Fibroblast of lung (primary cell): ENCODE data around the gene TEX261. TPM values are rescaled to one million over a fixed set of nuclear protein-coding genes. Genes with fewer than 3 reads are reported as not detected.

ENCODE experiments used
- DNase-seq, 2 donors: peaks; one replicate each; pipeline versions ENCODE4 v3.0.0 to v3.0.0-alpha.2; 2010; ENCODE audit warnings: low read depth in 2 of 2
- H2AFZ ChIP-seq: 2 replicates; pipeline ENCODE4 v1.5.1; 2012; ENCODE audit warnings: low read length, control low read depth, inconsistent platforms
- H3K27ac ChIP-seq: 2 replicates; pipeline ENCODE4 v1.5.1; 2011; ENCODE audit warnings: low read length, control low read depth; ENCODE audit not compliant: insufficient read depth
- H3K27me3 ChIP-seq: 2 replicates; pipeline ENCODE4 v1.5.1; 2011; ENCODE audit warnings: mild to moderate bottlenecking, low read length; ENCODE audit not compliant: control insufficient read depth, insufficient read depth
- H3K36me3 ChIP-seq: 2 replicates; pipeline ENCODE4 v1.5.1; 2011; ENCODE audit warnings: low read length; ENCODE audit not compliant: control insufficient read depth, insufficient read depth
- H3K4me1 ChIP-seq: 2 replicates; pipeline ENCODE4 v1.5.1; 2011; ENCODE audit warnings: low read length; ENCODE audit not compliant: control insufficient read depth, insufficient read depth; ENCODE audit errors: extremely low read depth
- H3K4me2 ChIP-seq: 2 replicates; pipeline ENCODE4 v1.5.1; 2011; ENCODE audit warnings: low read length, control low read depth; ENCODE audit not compliant: insufficient read depth; ENCODE audit errors: extremely low read depth
- H3K4me3 ChIP-seq, 4 experiments: fragments of 200-600 bp in 1 of 4; sonication (generic) in 1 of 4; replicated peaks in 1 of 4; 2 replicates each; pipeline ENCODE4 v1.5.1; 2011 to 2016; ENCODE audit warnings: low read length in 4 of 4, low read depth in 3 of 4, mild to moderate bottlenecking in 3 of 4, control low read depth in 2 of 4, inconsistent platforms in 1 of 4, mixed read lengths in 1 of 4; ENCODE audit not compliant: insufficient read depth in 1 of 4; ENCODE audit errors: control extremely low read depth in 1 of 4
- H3K79me2 ChIP-seq: 2 replicates; pipeline ENCODE4 v1.5.1; 2012; ENCODE audit warnings: mild to moderate bottlenecking, low read length, inconsistent platforms; ENCODE audit not compliant: control insufficient read depth, insufficient read depth
- H3K9ac ChIP-seq: 2 replicates; pipeline ENCODE4 v1.5.1; 2011; ENCODE audit warnings: mild to moderate bottlenecking, low read length, control low read depth; ENCODE audit not compliant: insufficient read depth
- H3K9me3 ChIP-seq: 2 replicates; pipeline ENCODE4 v1.5.1; 2012; ENCODE audit warnings: low read depth, low read length; ENCODE audit not compliant: control insufficient read depth, insufficient read depth
- H4K20me1 ChIP-seq: 2 replicates; pipeline ENCODE4 v1.5.1; 2011; ENCODE audit warnings: low read length; ENCODE audit not compliant: control insufficient read depth, insufficient read depth; ENCODE audit errors: extremely low read depth
- CTCF ChIP-seq, 2 donors: IDR thresholded peaks in 1 of 2; conservative IDR thresholded peaks in 1 of 2; 1 replicate in 1 of 2; 2 replicates in 1 of 2; pipeline ENCODE4 v1.5.1; 2011 to 2012; ENCODE audit warnings: low read length in 2 of 2, control low read depth in 1 of 2, inconsistent platforms in 1 of 2, low read depth in 1 of 2, mild to moderate bottlenecking in 1 of 2
- EZH2 ChIP-seq: IDR thresholded peaks from 2 replicates; pipeline ENCODE4 v1.5.1; 2012; ENCODE audit warnings: low read length, control low read depth, mild to moderate bottlenecking; ENCODE audit errors: missing control alignments
- polyA plus RNA-seq, 2 donors: library from polyadenylated mRNA; depleted of rRNA in 1 of 2; stranded (reverse) in 1 of 2; unstranded in 1 of 2; fragments of >200 nt; gene quantifications; 2 replicates each; pipeline ENCODE4 v1.2.1, GENCODE V29; 2011 to 2012; ENCODE audit warnings: missing spikeins in 1 of 2
- total RNA-seq: library from RNA; depleted of rRNA; stranded (reverse); fragments of >200 nt; gene quantifications from 2 replicates; pipeline ENCODE4 v1.2.1, GENCODE V29; 2014

The TEX261 gene
- total and polyA plus RNA-seq, 2 donors (not counting 1 experiment from before 2014, with no cell fraction given), result 33.0 to 72.6 TPM

- Histone ChIP-seq H3K4me1 (no peaks in the 10 kb centered on the region), H3K9me3 (no peaks in the 10 kb centered on the region), H3K27me3 (no peaks in the 10 kb centered on the region), H3K36me3 (no peaks in the 10 kb centered on the region), H3K4me2 (no peak overlapping the region), H3K27ac (no peak overlapping the region), H3K79me2 (no peaks in the 10 kb centered on the region), H2AFZ (no peak overlapping the region), H3K9ac (no peak overlapping the region), H3K4me3 (no peak overlapping the region), H4K20me1 (no peaks in the 10 kb centered on the region)
- no peak for DNase-seq
- TF ChIP-seq EZH2 (no peak), CTCF (conservative IDR thresholded peaks at IDR 0.05 in 1 of 2, IDR thresholded peaks at IDR 0.05 in 1 of 2; ENCODE audit: low read depth in 1 of 2, low read length in 2 of 2) (no peak)
Observed at GRCh38 chr2:70939839-70940580, 54.7 kb downstream of the TEX261 start.

- H3K9ac ChIP-seq, result no peak overlapping the region
- H3K4me1 ChIP-seq, result no peaks in the 10 kb centered on the region
- H3K4me3 ChIP-seq, result no peak overlapping the region
- no peak overlapping the region for H2AFZ ChIP-seq
- no peak overlapping the region for H3K4me2 ChIP-seq
- no peaks in the 10 kb centered on the region for H4K20me1 ChIP-seq
- no peak for DNase-seq
- TF ChIP-seq EZH2 (no peak), CTCF (conservative IDR thresholded peaks at IDR 0.05 in 1 of 2, IDR thresholded peaks at IDR 0.05 in 1 of 2; ENCODE audit: low read depth in 1 of 2, low read length in 2 of 2) (no peak)
- no peak overlapping the region for H3K27ac ChIP-seq
- H3K9me3 ChIP-seq, result no peaks in the 10 kb centered on the region
- no peaks in the 10 kb centered on the region for H3K27me3 ChIP-seq
- H3K79me2 ChIP-seq, result no peaks in the 10 kb centered on the region
- H3K36me3 ChIP-seq, result no peaks in the 10 kb centered on the region
Observed at GRCh38 chr2:70939001-70939838, 55.5 kb downstream of the TEX261 start.

GRCh38 chr2:70938586-70938950, 56.1 kb downstream of the TEX261 start:
- H3K9ac ChIP-seq, result no peak overlapping the region
- H3K36me3 ChIP-seq, result no peaks in the 10 kb centered on the region
- TF ChIP-seq CTCF (conservative IDR thresholded peaks at IDR 0.05 in 1 of 2, IDR thresholded peaks at IDR 0.05 in 1 of 2; ENCODE audit: low read depth in 1 of 2, low read length in 2 of 2) (no peak), EZH2 (no peak)
- H3K4me2 ChIP-seq, result no peak overlapping the region
- no peak overlapping the region for H3K27ac ChIP-seq
- H4K20me1 ChIP-seq, result no peaks in the 10 kb centered on the region
- no peaks in the 10 kb centered on the region for H3K27me3 ChIP-seq
- no peaks in the 10 kb centered on the region for H3K79me2 ChIP-seq
- no peaks in the 10 kb centered on the region for H3K9me3 ChIP-seq
- DNase-seq, result no peak
- H3K4me1 ChIP-seq, result no peaks in the 10 kb centered on the region
- H3K4me3 ChIP-seq, result no peak overlapping the region
- no peak overlapping the region for H2AFZ ChIP-seq
